ENCODE results near the gene RGL1.

The RGL1 gene

DNA sequence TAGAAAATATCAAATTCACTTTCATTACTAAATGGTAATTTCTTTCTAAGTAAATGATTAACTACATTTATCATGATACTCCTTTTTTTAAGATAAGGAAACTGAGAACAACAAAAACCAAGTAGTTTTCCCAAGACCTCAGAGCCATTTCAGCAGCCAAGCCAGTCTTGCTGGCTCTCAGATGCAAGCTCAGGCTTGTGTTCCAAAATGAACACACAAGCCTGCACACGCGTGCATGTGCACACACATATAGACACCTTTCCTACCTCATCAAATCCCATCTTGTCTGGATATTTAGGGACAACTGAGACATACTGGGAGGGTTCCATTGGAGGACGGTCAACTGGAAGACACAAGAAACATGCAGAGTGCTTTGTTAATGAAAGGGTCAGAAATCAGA is 149.6 kb downstream of the RGL1 start:
- Histone ChIP-seq H3K36me3 (ENCODE audit: control insufficient read depth in 2 of 2, insufficient read depth in 1 of 2, low read length in 2 of 2) (no peaks in the 10 kb centered on the region), H3K4me1 (ENCODE audit: control insufficient read depth, insufficient read depth, low read length) (no peaks in the 10 kb centered on the region), H3K9me3 (ENCODE audit: control insufficient read depth, insufficient read depth, low read depth, low read length) (no peaks in the 10 kb centered on the region), H3K4me3 (ENCODE audit: low read depth, low read length) (no peak overlapping the region), H3K27ac (ENCODE audit: extremely low read depth, low read depth, low read length) (no peak overlapping the region)
- TF ChIP-seq ZNF549 (tag by site-specific recombination; IDR thresholded peaks at IDR 0.05): no peak
- no peak for TF ChIP-seq ZNF146 (tag by site-specific recombination; IDR thresholded peaks at IDR 0.05)
- no peak for TF ChIP-seq ZNF169 (tag by site-specific recombination; IDR thresholded peaks at IDR 0.05)
- no peak for TF ChIP-seq SP2 (tag by site-specific recombination; IDR thresholded peaks at IDR 0.05)
- TF ChIP-seq ZNF791 (tag by site-specific recombination; IDR thresholded peaks at IDR 0.05): no peak
- no peak for TF ChIP-seq ZNF341 (tag by site-specific recombination; IDR thresholded peaks at IDR 0.05; ENCODE audit: low read depth)
- TF ChIP-seq ZNF623 (tag by site-specific recombination; IDR thresholded peaks at IDR 0.05): no peak
- ChIA-PET POLR2A (no interaction called here), CTCF (no interaction called here)

DNA sequence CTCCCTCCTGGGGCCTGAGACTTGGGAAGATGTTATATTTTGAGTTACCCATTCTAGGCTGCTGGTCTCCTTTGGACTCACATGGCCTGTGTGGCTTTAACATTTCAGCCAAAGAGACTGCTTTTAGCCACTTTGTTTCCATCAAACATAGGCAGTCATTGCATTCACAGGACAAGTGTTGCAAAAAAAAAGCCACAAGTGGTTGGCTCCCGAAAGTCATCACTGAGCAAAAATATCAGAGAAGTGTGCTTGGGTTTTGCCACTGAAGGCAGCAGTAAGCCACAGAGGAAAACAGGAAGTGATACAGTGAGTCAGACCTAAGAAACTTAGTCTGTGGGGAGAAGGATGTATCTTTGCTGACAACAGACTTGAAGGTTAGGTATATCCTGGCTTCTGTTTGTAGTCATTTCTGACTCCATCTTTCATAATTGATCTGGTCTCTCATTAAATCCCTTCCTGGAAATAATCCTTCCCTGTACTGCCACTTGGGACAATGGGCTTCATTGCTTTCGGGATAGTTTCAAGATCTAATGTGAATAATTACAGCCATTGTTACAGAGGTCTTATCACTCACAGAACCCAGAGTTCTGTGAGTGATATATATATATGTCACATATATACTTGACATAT is 151.8 kb downstream of the RGL1 start:
- TF ChIP-seq ZNF629 (tag by site-specific recombination; IDR thresholded peaks at IDR 0.05): no peak
- no peak for TF ChIP-seq PRDM2 (tag by site-specific recombination; IDR thresholded peaks at IDR 0.05; ENCODE audit: borderline replicate concordance)
- TF ChIP-seq SCRT1 (tag by site-specific recombination; IDR thresholded peaks at IDR 0.05; ENCODE audit: borderline replicate concordance): 0 out of 2 replicates have a peak, but pooled peaks have one; percentile 17
- no peak for TF ChIP-seq ZNF2 (tag by site-specific recombination; IDR thresholded peaks at IDR 0.05)
- no peak for TF ChIP-seq ZNF610 (tag by site-specific recombination; IDR thresholded peaks at IDR 0.05; ENCODE audit: borderline replicate concordance)
- peak; percentile 45; the same call in 1 of the 2 replicates for TF ChIP-seq SCRT2 (tag by site-specific recombination; IDR thresholded peaks at IDR 0.05)
- TF ChIP-seq ZNF157 (tag by site-specific recombination; IDR thresholded peaks at IDR 0.05): no peak
- no peak for TF ChIP-seq ZNF148 (tag by site-specific recombination; IDR thresholded peaks at IDR 0.05; ENCODE audit: borderline replicate concordance)
- no peak for TF ChIP-seq ZNF549 (tag by site-specific recombination; IDR thresholded peaks at IDR 0.05)
- no peak for TF ChIP-seq HOXA7 (CRISPR knock-in tag; IDR thresholded peaks at IDR 0.05; ENCODE audit: borderline replicate concordance)
- no peak for TF ChIP-seq ZNF501 (tag by site-specific recombination; IDR thresholded peaks at IDR 0.05)
- Histone ChIP-seq H3K4me1 (ENCODE audit: control insufficient read depth, insufficient read depth, low read length) (no peaks in the 10 kb centered on the region), H3K36me3 (ENCODE audit: control insufficient read depth in 2 of 2, insufficient read depth in 1 of 2, low read length in 2 of 2) (no peaks in the 10 kb centered on the region), H3K4me3 (ENCODE audit: low read depth, low read length) (no peak overlapping the region), H3K27ac (ENCODE audit: extremely low read depth, low read depth, low read length) (no peak overlapping the region), H3K9me3 (ENCODE audit: control insufficient read depth, insufficient read depth, low read depth, low read length) (no peaks in the 10 kb centered on the region)
- CTCF ChIA-PET: interaction anchor here (0.5 to 1.1 kb wide), 2 partner anchors 67 to 710 kb away, joined by 3 read pairs; no protein-coding TSS in a partner anchor
- POLR2A ChIA-PET: no interaction called here
